ENCODE measurements around the gene NDUFA8.

DNA sequence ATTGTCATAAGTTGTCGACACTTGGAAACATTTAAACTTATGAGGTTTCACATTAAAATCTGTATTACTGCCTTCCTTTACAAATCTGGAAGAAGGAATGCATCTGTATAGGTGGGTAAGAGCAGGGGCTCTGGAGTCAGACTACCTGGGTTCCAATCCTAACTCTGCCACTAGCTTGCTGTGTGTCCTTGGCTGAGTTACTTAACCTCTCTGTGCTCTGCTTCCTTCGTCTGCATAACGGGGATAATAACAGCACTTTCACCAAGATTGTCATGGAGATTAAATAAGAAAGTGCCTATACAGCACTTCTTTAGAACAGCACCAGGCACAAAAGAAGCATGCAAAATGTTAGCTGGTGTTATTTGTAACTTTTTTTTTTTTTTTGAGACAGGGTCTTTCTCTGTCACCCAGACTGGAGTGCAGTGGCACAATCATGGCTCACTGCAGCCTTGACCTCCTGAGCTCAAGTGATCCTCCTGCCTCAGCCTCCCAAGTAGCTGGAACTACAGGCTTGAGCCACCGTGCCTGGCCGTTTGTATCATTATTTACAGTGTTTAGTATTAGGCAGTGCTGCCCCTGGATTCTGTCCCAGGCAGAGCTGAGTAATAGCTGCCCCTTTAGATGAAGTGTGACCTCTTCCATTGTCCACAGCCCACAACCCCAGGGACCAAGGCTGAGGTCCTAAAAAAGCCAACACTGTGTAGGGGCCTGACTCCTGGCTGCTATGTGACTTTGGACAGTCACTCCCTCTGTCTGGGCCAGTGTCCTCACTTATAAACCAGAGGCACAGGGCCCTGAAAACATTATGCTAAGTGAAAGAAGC lies 41.0 kb downstream of the NDUFA8 start:
- TF ChIP-seq, protein P1, sequence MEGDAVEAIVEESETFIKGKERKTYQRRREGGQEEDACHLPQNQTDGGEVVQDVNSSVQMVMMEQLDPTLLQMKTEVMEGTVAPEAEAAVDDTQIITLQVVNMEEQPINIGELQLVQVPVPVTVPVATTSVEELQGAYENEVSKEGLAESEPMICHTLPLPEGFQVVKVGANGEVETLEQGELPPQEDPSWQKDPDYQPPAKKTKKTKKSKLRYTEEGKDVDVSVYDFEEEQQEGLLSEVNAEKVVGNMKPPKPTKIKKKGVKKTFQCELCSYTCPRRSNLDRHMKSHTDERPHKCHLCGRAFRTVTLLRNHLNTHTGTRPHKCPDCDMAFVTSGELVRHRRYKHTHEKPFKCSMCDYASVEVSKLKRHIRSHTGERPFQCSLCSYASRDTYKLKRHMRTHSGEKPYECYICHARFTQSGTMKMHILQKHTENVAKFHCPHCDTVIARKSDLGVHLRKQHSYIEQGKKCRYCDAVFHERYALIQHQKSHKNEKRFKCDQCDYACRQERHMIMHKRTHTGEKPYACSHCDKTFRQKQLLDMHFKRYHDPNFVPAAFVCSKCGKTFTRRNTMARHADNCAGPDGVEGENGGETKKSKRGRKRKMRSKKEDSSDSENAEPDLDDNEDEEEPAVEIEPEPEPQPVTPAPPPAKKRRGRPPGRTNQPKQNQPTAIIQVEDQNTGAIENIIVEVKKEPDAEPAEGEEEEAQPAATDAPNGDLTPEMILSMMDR (conservative IDR thresholded peaks at IDR 0.05), result no peak
- TF ChIP-seq EZH2 (IDR thresholded peaks at IDR 0.05; ENCODE audit: low read depth), result no peak

Measured in PC-9 (cell line).